Fibroblast of skin of right biceps (primary cell): Measurements from ENCODE around the gene SUSD2.
"Not testable (repeated sequence)": the region's sequence is repeated elsewhere in the genome, so short reads cannot be mapped to it uniquely, and the experiment has no call there.

Source experiments
- DNase-seq: peaks from one replicate; pipeline ENCODE4 v3.0.0-alpha.2; 2013

SUSD2 gene

DNA sequence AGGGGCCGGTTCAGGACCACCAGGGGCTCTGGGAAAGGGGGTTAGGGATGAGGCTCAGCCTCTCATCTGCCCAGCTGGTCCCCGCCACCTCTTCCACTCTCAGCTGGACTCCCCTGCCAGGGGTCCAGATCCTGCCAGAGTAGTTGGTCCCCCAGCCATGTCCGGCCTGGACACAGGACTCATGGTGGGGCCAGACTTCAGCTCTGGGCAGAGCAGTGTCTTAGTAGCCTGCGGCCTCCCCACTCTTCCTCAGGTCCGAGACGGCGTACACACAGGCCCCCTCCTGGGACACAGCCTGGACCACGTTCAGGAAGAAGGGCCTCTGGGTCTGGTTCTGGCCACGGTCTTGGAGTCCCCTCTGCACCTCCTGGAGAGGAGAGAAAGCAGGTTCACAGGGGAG is 38.5 kb downstream of the SUSD2 start:
- no peak for DNase-seq

DNA sequence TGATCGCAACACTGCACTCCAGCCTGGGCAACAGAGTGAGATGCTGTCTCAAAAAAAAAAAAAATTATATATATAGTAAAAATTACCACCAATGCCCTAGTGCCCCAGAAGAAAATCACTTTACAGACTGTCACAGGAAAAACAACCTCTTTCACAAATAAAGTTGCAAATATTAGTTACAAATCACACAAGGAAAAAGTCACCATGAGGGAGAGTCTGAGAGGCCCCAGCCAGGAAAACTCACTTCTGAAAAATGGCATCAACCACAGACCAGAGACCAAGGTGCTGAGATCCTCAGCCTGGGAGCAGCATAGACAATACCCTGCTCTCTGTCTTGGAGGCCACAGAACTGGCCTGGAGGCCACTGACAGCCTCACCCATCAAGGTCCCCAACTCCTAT is 43.2 kb downstream of the SUSD2 start:
- DNase-seq: no peak

GRCh38 chr22:24225044-24225601 is 43.8 kb downstream of the SUSD2 start:
- no peak for DNase-seq

- DNase-seq: no peak
Observed at GRCh38 chr22:24225951-24226350, 44.7 kb downstream of the SUSD2 start.

DNA sequence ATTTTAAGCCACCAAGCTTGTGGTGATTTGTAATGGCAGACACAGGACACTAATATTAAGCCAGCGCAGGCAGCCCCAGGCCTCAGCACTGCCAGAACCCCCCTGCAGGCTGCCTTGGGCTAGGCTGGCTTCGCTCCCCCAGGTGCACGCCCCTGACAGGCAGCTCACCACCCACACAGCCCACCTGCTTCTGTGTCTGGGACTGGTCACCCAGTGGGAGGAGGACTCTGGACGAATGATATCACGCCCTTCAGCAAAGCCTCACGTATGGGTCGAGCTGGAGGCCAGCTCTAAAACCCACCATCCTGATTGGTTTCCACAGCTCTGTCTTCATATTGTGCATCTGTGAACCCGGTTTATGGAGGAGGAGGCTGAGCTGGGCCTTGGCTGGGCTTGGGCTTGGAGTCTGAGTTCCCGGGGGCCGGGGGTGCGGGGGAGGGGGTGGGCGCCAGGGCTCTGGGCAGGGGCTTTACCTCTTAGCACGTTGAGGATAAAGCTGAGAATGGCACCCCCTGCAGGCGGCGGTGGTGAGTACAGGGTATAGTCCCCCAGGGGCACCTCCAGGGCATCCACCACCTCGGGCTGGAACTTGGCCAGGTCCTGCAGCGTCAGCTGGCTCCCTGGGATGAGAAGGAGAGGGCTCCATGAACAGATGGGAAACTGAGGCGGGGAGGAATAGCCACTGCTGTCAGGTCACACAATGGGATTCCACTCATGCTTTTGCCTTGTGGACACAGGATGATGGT is 49.8 kb downstream of the SUSD2 start:
- DNase-seq: no peak

GRCh38 chr22:24231706-24232105 is 50.4 kb downstream of the SUSD2 start:
- no peak for DNase-seq

- DNase-seq: no peak
Observed at GRCh38 chr22:24232124-24232523, 50.8 kb downstream of the SUSD2 start.

- DNase-seq: no peak
Observed at GRCh38 chr22:24232725-24233124, 51.4 kb downstream of the SUSD2 start.

DNA sequence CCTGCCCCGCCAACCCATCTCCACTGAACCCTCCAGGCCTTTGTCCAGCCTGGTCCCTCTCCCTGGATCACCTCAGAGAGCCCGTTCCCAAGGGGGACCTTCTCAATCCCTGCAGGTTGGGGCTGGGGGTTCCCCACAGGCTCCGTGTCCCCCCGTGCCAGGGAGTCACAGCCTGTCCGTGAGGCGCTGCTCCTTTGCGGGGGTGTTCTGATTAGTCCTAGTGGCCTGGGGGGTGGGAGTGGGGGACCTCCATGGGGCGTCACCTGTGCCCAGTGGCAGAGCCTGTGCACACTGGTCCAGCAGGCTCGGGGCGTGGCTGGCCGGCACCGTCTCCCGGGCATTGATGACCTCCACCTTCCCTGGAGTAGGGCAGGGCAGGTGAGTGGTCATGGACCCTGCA is 51.9 kb downstream of the SUSD2 start:
- no peak for DNase-seq

- no peak for DNase-seq
Observed at GRCh38 chr22:24233816-24234215, 52.5 kb downstream of the SUSD2 start.

- DNase-seq: no peak
Observed at GRCh38 chr22:24235315-24235714, 54.0 kb downstream of the SUSD2 start.

DNA sequence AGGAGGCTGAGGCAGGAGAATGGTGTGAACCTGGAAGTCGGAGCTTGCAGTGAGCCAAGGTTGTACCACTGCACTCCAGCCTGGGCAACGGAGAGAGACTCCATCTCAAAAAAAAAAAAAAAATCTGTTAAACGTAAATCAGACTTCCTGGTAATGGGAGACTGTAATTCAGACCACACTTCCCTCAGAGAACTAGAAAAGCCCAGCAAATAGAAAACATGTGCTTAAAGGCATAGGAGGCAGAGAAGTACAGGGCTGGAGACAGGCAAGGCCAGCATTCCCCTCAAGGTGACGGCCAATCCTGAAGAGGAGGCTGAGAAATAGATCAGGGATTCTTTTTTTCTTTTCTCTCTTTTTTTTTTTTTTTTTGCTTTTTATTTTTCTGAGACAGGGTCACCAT is 55.4 kb downstream of the SUSD2 start:
- peak; percentile 41 for DNase-seq

GRCh38 chr22:24238101-24238694 is 56.9 kb downstream of the SUSD2 start:
- not testable (repeated sequence) for DNase-seq
